B cell (primary cell): ENCODE results near the gene MST1. TPM values are rescaled to one million over a fixed set of nuclear protein-coding genes. Genes with fewer than 3 reads are reported as not detected.

Source experiments
- ATAC-seq: fragments of 200-7000 bp; cut with Tn5 transposase; one replicate; pipeline ENCODE4 v1.10.0; 2021; ENCODE audit warnings: low read depth, mild to moderate bottlenecking, moderate number of reproducible peaks, moderate library complexity
- CTCF ChIA-PET: fragments of 350-600 bp; sonication (Branson Sonifier 250); formaldehyde crosslinking; loops from one replicate; lab custom pipeline; 2021; ENCODE audit warnings: antibody characterized with exemption, inconsistent platforms; lab: Charles Lee
- POLR2A ChIA-PET: fragments of 350-600 bp; sonication (Branson Sonifier 250); formaldehyde crosslinking; loops from one replicate; lab custom pipeline; 2021; ENCODE audit warnings: antibody characterized with exemption; lab: Charles Lee
- DNase-seq: peaks from one replicate; pipeline ENCODE4 v3.0.0; 2013
- H2AFZ ChIP-seq: 2 replicates; pipeline ENCODE4 v1.6.1; 2012; ENCODE audit warnings: mild to moderate bottlenecking, low read depth, low read length; ENCODE audit not compliant: insufficient read depth, poor library complexity, severe bottlenecking
- H3K27ac ChIP-seq, 2 donors: 1 replicate in 1 of 2; 2 replicates in 1 of 2; pipeline ENCODE4 v1.5.1; 2012 to 2013; ENCODE audit warnings: low read length in 2 of 2, mild to moderate bottlenecking in 2 of 2, moderate library complexity in 1 of 2
- H3K27me3 ChIP-seq, 4 experiments: fragments of 200-600 bp in 1 of 4; sonication (generic) in 1 of 4; replicated peaks in 1 of 4; 1 replicate in 2 of 4; 2 replicates in 2 of 4; pipeline versions ENCODE4 v1.6.1 to v1.7.0; 2013 to 2016; ENCODE audit warnings: low read length in 3 of 4, mild to moderate bottlenecking in 2 of 4, mixed read lengths in 1 of 4, moderate library complexity in 1 of 4; ENCODE audit not compliant: insufficient read depth in 4 of 4, control insufficient read depth in 3 of 4; ENCODE audit errors: control extremely low read depth in 1 of 4
- H3K36me3 ChIP-seq, 2 experiments: replicated peaks in 1 of 2; 1 replicate in 1 of 2; 2 replicates in 1 of 2; pipeline versions ENCODE4 v1.6.1 to v1.7.1; 2013; ENCODE audit warnings: low read length in 1 of 2; ENCODE audit not compliant: insufficient read depth in 2 of 2, control insufficient read depth in 1 of 2; ENCODE audit errors: control extremely low read depth in 1 of 2, extremely low read depth in 1 of 2
- H3K4me1 ChIP-seq, 2 donors: fragments of 200-600 bp in 1 of 2; sonication (generic) in 1 of 2; 1 replicate in 1 of 2; 2 replicates in 1 of 2; pipeline versions ENCODE4 v1.5.1 to v1.6.1; 2013 to 2017; ENCODE audit warnings: low read length in 2 of 2; ENCODE audit not compliant: control insufficient read depth in 2 of 2, insufficient read depth in 2 of 2
- H3K4me2 ChIP-seq: replicated peaks from 2 replicates; pipeline ENCODE3; 2012; ENCODE audit warnings: mild to moderate bottlenecking, low read depth, low read length; ENCODE audit not compliant: poor library complexity, severe bottlenecking
- H3K4me3 ChIP-seq, 5 experiments: fragments of 200-600 bp in 1 of 5; sonication (generic) in 1 of 5; 1 replicate in 3 of 5; 2 replicates in 2 of 5; pipeline versions ENCODE4 v1.5.1 to v1.7.0; 2011 to 2016; ENCODE audit warnings: low read length in 4 of 5, mild to moderate bottlenecking in 4 of 5, low read depth in 2 of 5, control low read depth in 1 of 5, moderate library complexity in 1 of 5; ENCODE audit not compliant: insufficient read depth in 1 of 5; ENCODE audit errors: control extremely low read depth in 1 of 5, extremely low read depth in 1 of 5
- H3K79me2 ChIP-seq: fragments of 200-600 bp; sonication (generic); one replicate; pipeline ENCODE4 v1.6.0; 2016; ENCODE audit warnings: low read length; ENCODE audit not compliant: control insufficient read depth, insufficient read depth
- H3K9ac ChIP-seq: fragments of 200-600 bp; sonication (generic); 2 replicates; pipeline ENCODE4 v1.6.1; 2017; ENCODE audit warnings: mild to moderate bottlenecking, low read length, moderate library complexity
- H3K9me3 ChIP-seq, 3 donors: one replicate each; pipeline versions ENCODE4 v1.6.1 to v1.7.1; 2013; ENCODE audit warnings: low read length in 2 of 3; ENCODE audit not compliant: control insufficient read depth in 2 of 3, insufficient read depth in 1 of 3; ENCODE audit errors: control extremely low read depth in 1 of 3
- H4K20me1 ChIP-seq: 2 replicates; pipeline ENCODE4 v1.6.0; 2012; ENCODE audit warnings: mild to moderate bottlenecking, low read length; ENCODE audit not compliant: insufficient read depth, control insufficient read depth, poor library complexity, severe bottlenecking
- H3K27ac Mint-ChIP-seq: one replicate; pipeline ENCODE4 v1.8.0; 2021; ENCODE audit warnings: mixed read lengths
- H3K27me3 Mint-ChIP-seq: one replicate; pipeline ENCODE4 v1.8.0; 2021; ENCODE audit warnings: mixed read lengths
- H3K4me1 Mint-ChIP-seq: one replicate; pipeline ENCODE4 v1.8.0; 2021; ENCODE audit warnings: mixed read lengths
- H3K4me3 Mint-ChIP-seq: one replicate; pipeline ENCODE4 v1.8.0; 2021; ENCODE audit warnings: mixed read lengths
- H3K9me3 Mint-ChIP-seq: one replicate; pipeline ENCODE4 v1.8.0; 2022; ENCODE audit warnings: mixed read lengths; ENCODE audit not compliant: insufficient read depth
- EZH2 ChIP-seq: IDR thresholded peaks from 2 replicates; pipeline ENCODE4 v1.6.1; 2012; ENCODE audit warnings: borderline replicate concordance, low read depth, mild to moderate bottlenecking, moderate library complexity, low read length; ENCODE audit not compliant: insufficient read depth, poor library complexity, severe bottlenecking
- WGBS: methylation state at CpG from one replicate; pipeline ENCODE4 v1.1.5; 2013; ENCODE audit warnings: missing lambda C conversion rate; ENCODE audit not compliant: insufficient coverage; 5-methylcytosine and 5-hydroxymethylcytosine counted together
- intact Hi-C: fragments of 100-400 bp; cut with micrococcal nuclease; formaldehyde crosslinking; loops from one replicate; pipeline ENCODE4 v1.10.0; 2022
- polyA plus RNA-seq: library from polyadenylated mRNA; depleted of rRNA; stranded (reverse); fragments of >200 nt; gene quantifications from 2 replicates; pipeline ENCODE4 v1.2.3, GENCODE V29; 2012
- total RNA-seq, 2 donors: library from RNA; stranded (reverse); fragments of 120-200 nt in 1 of 2; gene quantifications; 1 replicate in 1 of 2; 2 replicates in 1 of 2; pipeline versions ENCODE4 v1.2.3 to v1.2.4, GENCODE V29; 2013 to 2022
- TF ChIP-seq, protein P1 (sequence below): fragments of 200-600 bp; IDR thresholded peaks from one replicate; pipeline ENCODE4 v1.8.0; 2022; ENCODE audit warnings: antibody characterized with exemption, mild to moderate bottlenecking

Gene MST1
- total and polyA plus RNA-seq, 2 donors (not counting 1 experiment from before 2014, with no cell fraction given): 14.5 to 26.4 TPM

DNA sequence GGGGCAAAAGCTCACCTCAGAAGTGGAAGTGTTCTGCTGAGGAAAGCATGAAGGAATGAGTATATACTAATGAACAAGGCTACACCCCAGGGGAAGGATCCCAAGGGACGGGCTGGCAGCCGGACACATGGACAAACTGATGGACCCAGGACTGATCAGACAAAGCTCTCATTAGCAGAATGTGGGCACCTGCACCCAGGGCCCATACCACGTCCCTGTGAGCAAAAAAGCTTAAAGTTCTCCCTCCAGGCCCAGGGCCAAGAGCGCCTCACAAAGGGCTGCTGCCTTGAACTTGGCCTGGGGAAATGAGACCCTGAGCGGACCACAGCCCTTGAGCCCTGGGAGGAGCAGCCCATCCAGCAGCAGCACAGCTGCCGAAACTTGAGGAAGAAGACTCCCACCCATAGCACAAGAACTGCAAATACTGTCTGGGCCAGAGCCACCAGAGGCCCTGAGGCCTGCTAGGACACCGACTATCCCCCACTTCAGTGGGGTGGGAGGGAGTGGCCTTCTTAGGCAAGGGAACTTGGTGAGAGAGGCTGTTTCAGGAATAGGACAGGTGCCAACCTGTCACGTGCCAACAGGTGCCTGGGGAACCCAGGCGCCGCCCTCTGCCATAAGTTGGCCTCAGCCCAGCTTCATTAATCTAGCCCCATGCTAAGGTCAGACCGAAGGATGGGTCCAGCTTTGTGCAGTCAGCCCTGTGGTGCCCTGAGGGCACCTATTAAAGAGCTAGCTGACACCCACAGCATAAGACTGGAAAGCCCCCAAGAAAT is 36.8 kb upstream of the MST1 start:
- H3K4me2 ChIP-seq: no peak overlapping the region
- Mint-ChIP-seq H3K9me3 (no peaks in the 10 kb centered on the region), H3K27ac (peak overlapping the region; percentile 97), H3K27me3 (no peaks in the 10 kb centered on the region), H3K4me1 (peaks cover 44% of the 10 kb centered on the region), H3K4me3 (peak overlapping the region; percentile 21)
- DNase-seq (peak; percentile 29), ATAC-seq (no peak)
- no peaks in the 10 kb centered on the region for H3K27me3 ChIP-seq
- 95% methylated on average over 10 of the region's 11 CpGs for WGBS
- peak overlapping the region; percentile 100 for H3K27ac ChIP-seq
- no peak overlapping the region for H3K4me3 ChIP-seq
- peaks cover 25 to 51% of the 10 kb centered on the region in 2 donors for H3K4me1 ChIP-seq
- ChIA-PET POLR2A (interaction anchor here (0.9 kb wide), 1 partner anchor 77 kb away, joined by 3 read pairs; the partner anchor contains the start of gene INKA1), CTCF (interaction anchor here (1.0 to 1.1 kb wide), 2 partner anchors 23 to 79 kb away, joined by 3 to 4 read pairs; no protein-coding TSS in a partner anchor)
- intact Hi-C loops: no loop called here
- no peaks in the 10 kb centered on the region for H3K79me2 ChIP-seq
- no peaks in the 10 kb centered on the region for H3K9me3 ChIP-seq
- no peaks in the 10 kb centered on the region for H4K20me1 ChIP-seq
- no peak overlapping the region for H3K9ac ChIP-seq
- H3K36me3 ChIP-seq: peaks cover 0 to 44% of the 10 kb centered on the region in 2 experiments
- H2AFZ ChIP-seq: no peak overlapping the region
- TF ChIP-seq EZH2: no peak

DNA sequence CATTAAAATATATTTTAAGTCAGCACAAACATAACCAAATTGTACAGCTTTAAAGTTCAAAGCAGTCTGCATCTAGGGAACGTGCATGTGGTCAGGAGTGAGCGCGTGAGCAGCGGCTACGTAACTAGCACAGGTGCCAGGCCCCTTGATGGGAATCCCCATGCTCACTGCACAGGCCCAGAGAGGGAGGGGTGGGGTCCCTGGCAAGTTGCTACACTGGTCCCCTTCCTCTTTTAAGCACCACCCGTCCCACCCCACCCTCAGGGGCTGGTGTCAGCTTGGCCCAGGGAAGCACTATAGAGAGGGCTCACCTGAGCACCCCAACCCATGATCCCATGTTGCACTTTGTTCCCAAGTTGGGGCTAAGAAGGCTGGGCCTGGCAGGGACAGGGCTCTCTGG is 35.3 kb upstream of the MST1 start:
- H3K27ac ChIP-seq: peak overlapping the region; percentile 100

More for the DNA sequence above, 35.3 kb upstream of the MST1 start:
- Histone ChIP-seq H3K79me2 (no peaks in the 10 kb centered on the region), H3K9me3 (no peaks in the 10 kb centered on the region), H3K4me2 (peak overlapping the region; percentile 97), H3K36me3 (peaks cover 0 to 43% of the 10 kb centered on the region in 2 experiments), H3K4me3 (peak overlapping the region; percentile 34 to 99 (median 78)), H3K4me1 (peaks cover 25 to 55% of the 10 kb centered on the region in 2 donors), H3K9ac (peak overlapping the region; percentile 98), H2AFZ (peak overlapping the region; percentile 57), H4K20me1 (no peaks in the 10 kb centered on the region), H3K27me3 (no peaks in the 10 kb centered on the region)
- no peak for TF ChIP-seq EZH2
- TF ChIP-seq, protein P1, sequence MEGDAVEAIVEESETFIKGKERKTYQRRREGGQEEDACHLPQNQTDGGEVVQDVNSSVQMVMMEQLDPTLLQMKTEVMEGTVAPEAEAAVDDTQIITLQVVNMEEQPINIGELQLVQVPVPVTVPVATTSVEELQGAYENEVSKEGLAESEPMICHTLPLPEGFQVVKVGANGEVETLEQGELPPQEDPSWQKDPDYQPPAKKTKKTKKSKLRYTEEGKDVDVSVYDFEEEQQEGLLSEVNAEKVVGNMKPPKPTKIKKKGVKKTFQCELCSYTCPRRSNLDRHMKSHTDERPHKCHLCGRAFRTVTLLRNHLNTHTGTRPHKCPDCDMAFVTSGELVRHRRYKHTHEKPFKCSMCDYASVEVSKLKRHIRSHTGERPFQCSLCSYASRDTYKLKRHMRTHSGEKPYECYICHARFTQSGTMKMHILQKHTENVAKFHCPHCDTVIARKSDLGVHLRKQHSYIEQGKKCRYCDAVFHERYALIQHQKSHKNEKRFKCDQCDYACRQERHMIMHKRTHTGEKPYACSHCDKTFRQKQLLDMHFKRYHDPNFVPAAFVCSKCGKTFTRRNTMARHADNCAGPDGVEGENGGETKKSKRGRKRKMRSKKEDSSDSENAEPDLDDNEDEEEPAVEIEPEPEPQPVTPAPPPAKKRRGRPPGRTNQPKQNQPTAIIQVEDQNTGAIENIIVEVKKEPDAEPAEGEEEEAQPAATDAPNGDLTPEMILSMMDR: no peak
- POLR2A ChIA-PET: interaction anchor here (0.6 to 2.1 kb wide), 4 partner anchors 9 to 357 kb away, joined by 5 to 7 read pairs (median 6); partner anchors contain the start of gene INKA1
- Mint-ChIP-seq H3K9me3 (no peaks in the 10 kb centered on the region), H3K4me3 (peak overlapping the region; percentile 96), H3K4me1 (peaks cover 52% of the 10 kb centered on the region), H3K27me3 (no peaks in the 10 kb centered on the region), H3K27ac (peak overlapping the region; percentile 97)
- intact Hi-C loops: loop anchor here (1.0 kb wide), 5 partner anchors 50 to 132 kb away; partner anchors contain the start of genes APEH, IP6K1 and TRAIP
- CTCF ChIA-PET: interaction anchor here (0.9 to 1.1 kb wide), 2 partner anchors 115 to 185 kb away, joined by 4 to 5 read pairs; no protein-coding TSS in a partner anchor
- peak; percentile 91 for DNase-seq
- ATAC-seq: peak; percentile 15
- WGBS: 5% methylated on average over 5 of the region's 6 CpGs
